Measurements from ENCODE around the gene CPT1C. TPM values are rescaled to one million over a fixed set of nuclear protein-coding genes. Genes with fewer than 3 reads are reported as not detected.

CPT1C gene
- total RNA-seq, 1 donor from 2014 or later = 48.8 TPM

DNA sequence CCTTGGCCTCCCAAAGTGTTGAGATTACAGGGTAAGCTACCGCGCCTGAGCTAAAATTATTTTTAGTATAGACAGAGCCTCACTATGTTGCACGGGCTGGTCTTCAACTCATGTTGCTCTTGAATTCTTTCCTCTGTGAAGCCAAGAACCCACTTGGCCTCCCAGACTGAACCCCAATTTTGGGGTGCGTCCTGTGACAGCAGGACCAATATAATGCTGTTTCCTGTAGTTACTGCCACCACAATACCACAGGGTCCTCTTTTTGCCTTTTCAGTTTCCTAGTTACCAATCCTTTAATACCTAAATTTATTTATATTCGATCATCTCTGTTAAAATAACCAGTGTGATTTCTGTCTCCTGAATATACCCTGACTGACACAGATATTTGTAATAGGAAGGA lies 39.2 kb downstream of the CPT1C start:
- Mint-ChIP-seq H3K9me3 (ENCODE audit: unreplicated experiment) (no peaks in the 10 kb centered on the region), H3K27me3 (ENCODE audit: unreplicated experiment) (no peaks in the 10 kb centered on the region)

GRCh38 chr19:49738268-49738667 lies 47.4 kb downstream of the CPT1C start:
- H3K4me3 Mint-ChIP-seq (ENCODE audit: unreplicated experiment) = no peak overlapping the region
- H3K27me3 Mint-ChIP-seq (ENCODE audit: unreplicated experiment) = no peaks in the 10 kb centered on the region
- no peak for DNase-seq (ENCODE audit: extremely low spot score, unreplicated experiment)
- H3K36me3 Mint-ChIP-seq (ENCODE audit: unreplicated experiment) = no peaks in the 10 kb centered on the region
- no peaks in the 10 kb centered on the region for H3K4me1 Mint-ChIP-seq (ENCODE audit: unreplicated experiment)
- TF ChIP-seq CTCF (IDR thresholded peaks at IDR 0.05) = no peak
- no peaks in the 10 kb centered on the region for H3K9me3 Mint-ChIP-seq (ENCODE audit: unreplicated experiment)
- no peak overlapping the region for H3K27ac Mint-ChIP-seq (ENCODE audit: unreplicated experiment)

More for the DNA sequence above, 39.2 kb downstream of the CPT1C start:
- Mint-ChIP-seq H3K4me3 (ENCODE audit: unreplicated experiment) (no peak overlapping the region), H3K4me1 (ENCODE audit: unreplicated experiment) (no peaks in the 10 kb centered on the region), H3K27ac (ENCODE audit: unreplicated experiment) (no peak overlapping the region), H3K36me3 (ENCODE audit: unreplicated experiment) (no peaks in the 10 kb centered on the region)
- TF ChIP-seq CTCF (IDR thresholded peaks at IDR 0.05) = no peak
- no peak for DNase-seq (ENCODE audit: extremely low spot score, unreplicated experiment)

GRCh38 chr19:49739098-49739497 lies 48.2 kb downstream of the CPT1C start:
- H3K4me3 Mint-ChIP-seq (ENCODE audit: unreplicated experiment) = no peak overlapping the region
- H3K27ac Mint-ChIP-seq (ENCODE audit: unreplicated experiment) = no peak overlapping the region
- H3K4me1 Mint-ChIP-seq (ENCODE audit: unreplicated experiment) = no peaks in the 10 kb centered on the region
- H3K9me3 Mint-ChIP-seq (ENCODE audit: unreplicated experiment) = no peaks in the 10 kb centered on the region
- no peaks in the 10 kb centered on the region for H3K36me3 Mint-ChIP-seq (ENCODE audit: unreplicated experiment)
- no peak for DNase-seq (ENCODE audit: extremely low spot score, unreplicated experiment)
- TF ChIP-seq CTCF (IDR thresholded peaks at IDR 0.05) = no peak
- no peaks in the 10 kb centered on the region for H3K27me3 Mint-ChIP-seq (ENCODE audit: unreplicated experiment)

GRCh38 chr19:49739933-49740332 lies 49.0 kb downstream of the CPT1C start:
- TF ChIP-seq CTCF (IDR thresholded peaks at IDR 0.05) = no peak
- DNase-seq (ENCODE audit: extremely low spot score, unreplicated experiment) = no peak
- Mint-ChIP-seq H3K27me3 (ENCODE audit: unreplicated experiment) (no peaks in the 10 kb centered on the region), H3K4me1 (ENCODE audit: unreplicated experiment) (no peaks in the 10 kb centered on the region), H3K27ac (ENCODE audit: unreplicated experiment) (no peak overlapping the region), H3K36me3 (ENCODE audit: unreplicated experiment) (no peaks in the 10 kb centered on the region), H3K9me3 (ENCODE audit: unreplicated experiment) (no peaks in the 10 kb centered on the region), H3K4me3 (ENCODE audit: unreplicated experiment) (no peak overlapping the region)

- no peak for DNase-seq (ENCODE audit: extremely low spot score, unreplicated experiment)
- no peak for TF ChIP-seq CTCF (IDR thresholded peaks at IDR 0.05)
- H3K27me3 Mint-ChIP-seq (ENCODE audit: unreplicated experiment) = no peaks in the 10 kb centered on the region
- H3K27ac Mint-ChIP-seq (ENCODE audit: unreplicated experiment) = no peak overlapping the region
- H3K36me3 Mint-ChIP-seq (ENCODE audit: unreplicated experiment) = no peaks in the 10 kb centered on the region
- H3K9me3 Mint-ChIP-seq (ENCODE audit: unreplicated experiment) = no peaks in the 10 kb centered on the region
- no peak overlapping the region for H3K4me3 Mint-ChIP-seq (ENCODE audit: unreplicated experiment)
- no peaks in the 10 kb centered on the region for H3K4me1 Mint-ChIP-seq (ENCODE audit: unreplicated experiment)
Measured at GRCh38 chr19:49741210-49741844, 50.4 kb downstream of the CPT1C start.
